Neuronal stem cell (in vitro differentiated cells): ENCODE data around the gene KRTAP5-7.

ENCODE experiments used
- DNase-seq: peaks from one replicate; pipeline ENCODE4 v3.0.0-alpha.2; 2013; ENCODE audit warnings: low spot score
- H2AFZ ChIP-seq: one replicate; pipeline ENCODE4 v1.6.1; 2013; ENCODE audit warnings: mild to moderate bottlenecking, low read length, inconsistent platforms
- H2AK5ac ChIP-seq: 2 replicates; pipeline ENCODE4 v1.6.1; 2013; ENCODE audit warnings: low read depth, mild to moderate bottlenecking, inconsistent platforms, low read length, moderate library complexity, mixed read lengths
- H2BK120ac ChIP-seq: 2 replicates; pipeline ENCODE4 v1.6.1; 2013; ENCODE audit warnings: low read depth, mild to moderate bottlenecking, inconsistent platforms, low read length, moderate library complexity, mixed read lengths
- H2BK12ac ChIP-seq: one replicate; pipeline ENCODE4 v1.6.1; 2013; ENCODE audit warnings: low read length, inconsistent platforms
- H2BK15ac ChIP-seq: 2 replicates; pipeline ENCODE4 v1.6.1; 2013; ENCODE audit warnings: mild to moderate bottlenecking, low read length, inconsistent platforms, mixed read lengths
- H2BK5ac ChIP-seq: one replicate; pipeline ENCODE4 v1.6.1; 2013; ENCODE audit warnings: inconsistent platforms, mild to moderate bottlenecking, low read length, moderate library complexity
- H3K14ac ChIP-seq: one replicate; pipeline ENCODE4 v1.6.1; 2013; ENCODE audit warnings: low read length, inconsistent platforms
- H3K18ac ChIP-seq: 2 replicates; pipeline ENCODE4 v1.6.1; 2013; ENCODE audit warnings: low read length, inconsistent platforms
- H3K23ac ChIP-seq: 2 replicates; pipeline ENCODE4 v1.6.1; 2013; ENCODE audit warnings: low read depth, mild to moderate bottlenecking, mixed read lengths, low read length, inconsistent platforms; ENCODE audit not compliant: poor library complexity
- H3K27ac ChIP-seq: replicated peaks from 3 replicates; pipeline ENCODE4 v1.5.1; 2013; ENCODE audit warnings: low read length, inconsistent platforms
- H3K27me3 ChIP-seq, 3 experiments: 2 replicates each; pipeline ENCODE4 v1.6.1; 2013; ENCODE audit warnings: low read length in 3 of 3, mild to moderate bottlenecking in 2 of 3, inconsistent platforms in 1 of 3, low read depth in 1 of 3, mixed read lengths in 1 of 3, moderate library complexity in 1 of 3; ENCODE audit not compliant: control insufficient read depth in 3 of 3, insufficient read depth in 3 of 3
- H3K36me3 ChIP-seq, 2 donors: replicated peaks in 1 of 2; 2 replicates each; pipeline ENCODE4 v1.6.1; 2013; ENCODE audit warnings: low read length in 2 of 2; ENCODE audit not compliant: control insufficient read depth in 2 of 2, insufficient read depth in 2 of 2
- H3K4ac ChIP-seq: 2 replicates; pipeline ENCODE4 v1.6.1; 2013; ENCODE audit warnings: inconsistent platforms, mild to moderate bottlenecking, low read length, moderate library complexity
- H3K4me1 ChIP-seq, 2 donors: 1 replicate in 1 of 2; 2 replicates in 1 of 2; pipeline ENCODE4 v1.6.1; 2013; ENCODE audit warnings: low read length in 2 of 2, low read depth in 1 of 2; ENCODE audit not compliant: control insufficient read depth in 2 of 2, insufficient read depth in 1 of 2
- H3K4me2 ChIP-seq: one replicate; pipeline ENCODE4 v1.6.1; 2013; ENCODE audit warnings: mild to moderate bottlenecking, low read length, inconsistent platforms; ENCODE audit not compliant: insufficient read depth, poor library complexity, severe bottlenecking
- H3K4me3 ChIP-seq, 2 donors: 2 replicates each; pipeline ENCODE4 v1.5.1; 2013; ENCODE audit warnings: low read length in 2 of 2, mild to moderate bottlenecking in 2 of 2, inconsistent platforms in 1 of 2, moderate library complexity in 1 of 2
- H3K79me1 ChIP-seq: one replicate; pipeline ENCODE4 v1.6.1; 2013; ENCODE audit warnings: low read depth, mild to moderate bottlenecking, inconsistent platforms, low read length, moderate library complexity
- H3K9ac ChIP-seq: one replicate; pipeline ENCODE4 v1.6.1; 2013; ENCODE audit warnings: mild to moderate bottlenecking, low read depth, low read length, inconsistent platforms; ENCODE audit not compliant: poor library complexity
- H3K9me3 ChIP-seq, 2 donors: replicated peaks in 1 of 2; 2 replicates each; pipeline versions ENCODE3 to v1.6.1; 2013; ENCODE audit warnings: low read length in 2 of 2, mild to moderate bottlenecking in 2 of 2, inconsistent platforms in 1 of 2, low read depth in 1 of 2, mixed read lengths in 1 of 2, moderate library complexity in 1 of 2; ENCODE audit not compliant: control insufficient read depth in 2 of 2, insufficient read depth in 1 of 2
- H4K8ac ChIP-seq: one replicate; pipeline ENCODE4 v1.6.1; 2013; ENCODE audit warnings: low read depth, mild to moderate bottlenecking, inconsistent platforms, low read length, moderate library complexity
- H4K91ac ChIP-seq: one replicate; pipeline ENCODE4 v1.6.1; 2013; ENCODE audit warnings: low read length, low read depth, mild to moderate bottlenecking, inconsistent platforms; ENCODE audit not compliant: poor library complexity
- WGBS, 2 donors: extraction: QIAGEN DNeasy Blood & Tissue Kit; methylation state at CpG; one replicate each; pipeline ENCODE4 v1.1.7; 2013; ENCODE audit warnings: missing lambda C conversion rate in 2 of 2, mixed read lengths in 1 of 2; ENCODE audit not compliant: insufficient read length in 2 of 2, insufficient replicate concordance in 1 of 2; ENCODE audit errors: extremely low coverage in 2 of 2; 5-methylcytosine and 5-hydroxymethylcytosine counted together

KRTAP5-7 gene

GRCh38 chr11:71548120-71548519, 21.1 kb downstream of the KRTAP5-7 start, which contains the start of gene KRTAP5-9:
KRTAP5-9 (plus strand) TSS chr11:71548420; CDS start chr11:71548658, 238 bp downstream.
- peak within 1 kb of the TSS; percentile 16 for H2BK12ac ChIP-seq
- H3K27me3 ChIP-seq, result peaks cover 0 to under 1% (median 0%) of the 10 kb centered on the region in 3 experiments
- WGBS, 2 donors, result no CpG with 5 or more reads among the region's 5 CpGs
- H2BK120ac ChIP-seq, result no peak within 1 kb of the TSS
- no peak within 1 kb of the TSS for H3K4ac ChIP-seq
- no peak within 1 kb of the TSS for H2AFZ ChIP-seq
- H3K4me3 ChIP-seq, result no peak within 1 kb of the TSS
- DNase-seq, result no peak
- H3K4me2 ChIP-seq, result no peak within 1 kb of the TSS
- H4K8ac ChIP-seq, result peak within 1 kb of the TSS; percentile 76
- no peaks in the 10 kb centered on the region for H3K36me3 ChIP-seq
- H3K9ac ChIP-seq, result no peak within 1 kb of the TSS
- no peaks in the 10 kb centered on the region for H3K79me1 ChIP-seq
- peak within 1 kb of the TSS; percentile 35 for H2AK5ac ChIP-seq
- H2BK5ac ChIP-seq, result no peak within 1 kb of the TSS
- H3K14ac ChIP-seq, result no peak within 1 kb of the TSS
- no peaks in the 10 kb centered on the region for H3K4me1 ChIP-seq
- no peak within 1 kb of the TSS for H3K27ac ChIP-seq
- peaks cover 0 to 3% of the 10 kb centered on the region in 2 donors for H3K9me3 ChIP-seq
- H2BK15ac ChIP-seq, result no peak within 1 kb of the TSS
- H3K23ac ChIP-seq, result peak within 1 kb of the TSS; percentile 26
- no peak within 1 kb of the TSS for H4K91ac ChIP-seq
- H3K18ac ChIP-seq, result peak within 1 kb of the TSS; percentile 65

DNA sequence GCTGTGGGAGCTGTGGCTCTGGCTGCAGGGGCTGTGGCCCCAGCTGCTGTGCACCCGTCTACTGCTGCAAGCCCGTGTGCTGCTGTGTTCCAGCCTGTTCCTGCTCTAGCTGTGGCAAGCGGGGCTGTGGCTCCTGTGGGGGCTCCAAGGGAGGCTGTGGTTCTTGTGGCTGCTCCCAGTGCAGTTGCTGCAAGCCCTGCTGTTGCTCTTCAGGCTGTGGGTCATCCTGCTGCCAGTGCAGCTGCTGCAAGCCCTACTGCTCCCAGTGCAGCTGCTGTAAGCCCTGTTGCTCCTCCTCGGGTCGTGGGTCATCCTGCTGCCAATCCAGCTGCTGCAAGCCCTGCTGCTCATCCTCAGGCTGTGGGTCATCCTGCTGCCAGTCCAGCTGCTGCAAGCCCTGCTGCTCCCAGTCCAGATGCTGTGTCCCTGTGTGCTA, 21.7 kb downstream of the KRTAP5-7 start:
- no peaks in the 10 kb centered on the region for H3K36me3 ChIP-seq
- no peak overlapping the region for H2AFZ ChIP-seq
- no peak overlapping the region for H2BK120ac ChIP-seq
- H4K91ac ChIP-seq, result no peak overlapping the region
- DNase-seq, result no peak
- no peaks in the 10 kb centered on the region for H3K27me3 ChIP-seq
- WGBS, 2 donors, result no CpG with 5 or more reads among the region's 5 CpGs
- H3K23ac ChIP-seq, result no peak overlapping the region
- H3K18ac ChIP-seq, result peak overlapping the region; percentile 65
- H3K4me3 ChIP-seq, result no peak overlapping the region
- peak overlapping the region; percentile 35 for H2AK5ac ChIP-seq
- no peak overlapping the region for H2BK15ac ChIP-seq
- peak overlapping the region; percentile 16 for H2BK12ac ChIP-seq
- H3K4ac ChIP-seq, result no peak overlapping the region
- H3K9ac ChIP-seq, result no peak overlapping the region
- peak overlapping the region; percentile 76 for H4K8ac ChIP-seq
- H3K4me2 ChIP-seq, result no peak overlapping the region
- H2BK5ac ChIP-seq, result no peak overlapping the region
- H3K14ac ChIP-seq, result no peak overlapping the region
- no peak overlapping the region for H3K27ac ChIP-seq
- no peaks in the 10 kb centered on the region for H3K4me1 ChIP-seq
- H3K9me3 ChIP-seq, result peaks cover 0 to 3% of the 10 kb centered on the region in 2 donors
- no peaks in the 10 kb centered on the region for H3K79me1 ChIP-seq

- H4K8ac ChIP-seq, result no peak overlapping the region
- H2BK12ac ChIP-seq, result no peak overlapping the region
Measured at GRCh38 chr11:71551711-71552110, 24.6 kb downstream of the KRTAP5-7 start.

GRCh38 chr11:71554996-71555395, 27.9 kb downstream of the KRTAP5-7 start:
- Histone ChIP-seq H2BK120ac (no peak overlapping the region), H4K8ac (no peak overlapping the region), H3K4me2 (no peak overlapping the region), H3K36me3 (no peaks in the 10 kb centered on the region), H3K9me3 (no peaks in the 10 kb centered on the region), H3K27me3 (no peaks in the 10 kb centered on the region), H3K18ac (no peak overlapping the region), H3K4me1 (no peaks in the 10 kb centered on the region), H4K91ac (no peak overlapping the region), H3K9ac (no peak overlapping the region), H3K79me1 (no peaks in the 10 kb centered on the region), H3K4ac (no peak overlapping the region), H3K23ac (no peak overlapping the region), H3K14ac (peak overlapping the region; percentile 47), H2AK5ac (no peak overlapping the region), H2AFZ (no peak overlapping the region), H2BK5ac (no peak overlapping the region), H3K4me3 (no peak overlapping the region), H2BK12ac (no peak overlapping the region), H3K27ac (no peak overlapping the region), H2BK15ac (no peak overlapping the region)
- DNase-seq, result no peak
- whole genome bisulfite sequencing, 2 donors, result no CpG with 5 or more reads among the region's 6 CpGs

More at GRCh38 chr11:71551711-71552110, 24.6 kb downstream of the KRTAP5-7 start:
- Histone ChIP-seq H2BK120ac (no peak overlapping the region), H3K4me3 (no peak overlapping the region), H2AK5ac (no peak overlapping the region), H2BK5ac (no peak overlapping the region), H3K36me3 (no peaks in the 10 kb centered on the region), H3K4me2 (no peak overlapping the region), H3K27ac (no peak overlapping the region), H3K9me3 (no peaks in the 10 kb centered on the region), H3K4ac (no peak overlapping the region), H3K9ac (no peak overlapping the region), H3K14ac (no peak overlapping the region), H2AFZ (no peak overlapping the region), H4K91ac (no peak overlapping the region), H3K23ac (no peak overlapping the region), H3K79me1 (no peaks in the 10 kb centered on the region), H3K4me1 (no peaks in the 10 kb centered on the region), H3K27me3 (no peaks in the 10 kb centered on the region), H3K18ac (no peak overlapping the region), H2BK15ac (no peak overlapping the region)
- no peak for DNase-seq
- no CpG with 5 or more reads among the region's 1 CpG for WGBS, 2 donors
